Right hindlimb (tissue), 1 donor: Measurements from ENCODE around the gene NBPF26.
"Not testable (repeated sequence)": the region's sequence is repeated elsewhere in the genome, so short reads cannot be mapped to it uniquely, and the experiment has no call there.

ENCODE experiments used
- DNase-seq: peaks from one replicate; pipeline ENCODE4 v3.0.0-alpha.2; 2018

Gene NBPF26

GRCh38 chr1:120859615-120860234, 136.0 kb downstream of the NBPF26 start:
- not testable (repeated sequence) for DNase-seq

GRCh38 chr1:120878206-120878605, 154.5 kb downstream of the NBPF26 start:
- DNase-seq: not testable (repeated sequence)

GRCh38 chr1:120880056-120880455, 156.3 kb downstream of the NBPF26 start:
- not testable (repeated sequence) for DNase-seq

- DNase-seq: not testable (repeated sequence)
Observed at GRCh38 chr1:120881934-120882333, 158.2 kb downstream of the NBPF26 start.
